Esophagus muscularis mucosa (tissue), 4 donors: ENCODE results near the gene FIGNL2. TPM values are rescaled to one million over a fixed set of nuclear protein-coding genes. Genes with fewer than 3 reads are reported as not detected.

Source experiments
- DNase-seq: peaks from one replicate; pipeline ENCODE4 v3.0.0-alpha.2; 2017; ENCODE audit errors: extremely low spot score
- H3K27ac ChIP-seq, 4 donors: fragments of 200-600 bp; sonication (generic); replicated peaks in 1 of 4; 1 replicate in 3 of 4; 2 replicates in 1 of 4; pipeline ENCODE4 v1.5.1; 2016 to 2019; ENCODE audit warnings: mild to moderate bottlenecking in 1 of 4
- H3K27me3 ChIP-seq, 4 donors: fragments of 200-600 bp; sonication (generic); one replicate each; pipeline versions ENCODE4 v1.5.1 to v1.6.0; 2016 to 2019
- H3K36me3 ChIP-seq, 4 donors: fragments of 200-600 bp; sonication (generic); one replicate each; pipeline ENCODE4 v1.5.1; 2016 to 2019
- H3K4me1 ChIP-seq, 4 donors: fragments of 200-600 bp; sonication (generic); one replicate each; pipeline ENCODE4 v1.5.1; 2016 to 2019
- H3K4me3 ChIP-seq, 4 donors: fragments of 200-600 bp; sonication (generic); 1 replicate in 2 of 4; 2 replicates in 2 of 4; pipeline ENCODE4 v1.5.1; 2016 to 2019; ENCODE audit warnings: mild to moderate bottlenecking in 4 of 4, moderate library complexity in 1 of 4
- H3K9me3 ChIP-seq, 4 donors: fragments of 200-600 bp; sonication (generic); 1 replicate in 3 of 4; 2 replicates in 1 of 4; pipeline ENCODE4 v1.5.1; 2016 to 2019
- EP300 ChIP-seq: sonication (generic); formaldehyde crosslinking; IDR thresholded peaks from one replicate; pipeline ENCODE4 v1.6.1; 2017; ENCODE audit warnings: antibody characterized with exemption
- POLR2A ChIP-seq: fragments of 450-650 bp; IDR thresholded peaks from one replicate; pipeline ENCODE4 v1.6.1; 2017; ENCODE audit warnings: antibody characterized with exemption, moderate library complexity, mild to moderate bottlenecking, low read depth
- POLR2AphosphoS5 ChIP-seq, 2 donors: sonication (generic); formaldehyde crosslinking; IDR thresholded peaks; one replicate each; pipeline ENCODE4 v1.6.1; 2017; ENCODE audit warnings: antibody characterized with exemption in 2 of 2
- WGBS: methylation state at CpG from one replicate; pipeline ENCODE4 v1.1.5; 2018; 5-methylcytosine and 5-hydroxymethylcytosine counted together
- intact Hi-C: fragments of 100-400 bp; cut with DNase I; formaldehyde crosslinking; loops from one replicate; pipeline ENCODE4 v1.15.1; 2023
- total RNA-seq, 4 donors: library from RNA; depleted of rRNA; stranded (reverse); fragments of >200 nt; gene quantifications; one replicate each; pipeline versions ENCODE4 v1.1.0 to v1.2.1, GENCODE V29; 2016
- TF ChIP-seq, protein P1 (sequence below), 3 experiments: fragments of 200-600 bp in 2 of 3; fragments of 450-650 bp in 1 of 3; sonication (generic) in 2 of 3; IDR thresholded peaks; one replicate each; pipeline ENCODE4 v1.5.1; 2017 to 2019; ENCODE audit warnings: antibody characterized with exemption in 3 of 3, mild to moderate bottlenecking in 2 of 3, moderate library complexity in 1 of 3

FIGNL2 gene
- total RNA-seq, 4 donors from 2014 or later = 0.23 to 0.42 (median 0.36) TPM

DNA sequence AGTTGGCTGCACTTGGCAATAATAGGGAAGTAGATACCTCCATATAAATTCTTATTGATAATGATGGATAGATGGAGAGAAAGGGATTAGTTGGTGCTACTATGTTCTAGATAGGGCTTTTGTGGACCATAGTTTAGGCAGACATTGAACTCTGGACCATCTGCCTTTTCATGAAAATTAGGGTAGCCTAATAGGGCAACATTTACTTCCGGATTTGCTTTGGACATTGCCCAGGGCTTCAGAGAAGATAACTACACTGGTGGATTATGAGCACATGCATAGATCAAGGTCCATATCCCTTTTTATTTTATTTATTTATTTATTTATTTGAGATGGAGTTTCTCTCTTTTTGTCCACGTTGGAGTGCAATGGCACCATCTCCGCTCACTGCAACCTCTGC, 70.5 kb downstream of the FIGNL2 start:
- TF ChIP-seq, protein P1, sequence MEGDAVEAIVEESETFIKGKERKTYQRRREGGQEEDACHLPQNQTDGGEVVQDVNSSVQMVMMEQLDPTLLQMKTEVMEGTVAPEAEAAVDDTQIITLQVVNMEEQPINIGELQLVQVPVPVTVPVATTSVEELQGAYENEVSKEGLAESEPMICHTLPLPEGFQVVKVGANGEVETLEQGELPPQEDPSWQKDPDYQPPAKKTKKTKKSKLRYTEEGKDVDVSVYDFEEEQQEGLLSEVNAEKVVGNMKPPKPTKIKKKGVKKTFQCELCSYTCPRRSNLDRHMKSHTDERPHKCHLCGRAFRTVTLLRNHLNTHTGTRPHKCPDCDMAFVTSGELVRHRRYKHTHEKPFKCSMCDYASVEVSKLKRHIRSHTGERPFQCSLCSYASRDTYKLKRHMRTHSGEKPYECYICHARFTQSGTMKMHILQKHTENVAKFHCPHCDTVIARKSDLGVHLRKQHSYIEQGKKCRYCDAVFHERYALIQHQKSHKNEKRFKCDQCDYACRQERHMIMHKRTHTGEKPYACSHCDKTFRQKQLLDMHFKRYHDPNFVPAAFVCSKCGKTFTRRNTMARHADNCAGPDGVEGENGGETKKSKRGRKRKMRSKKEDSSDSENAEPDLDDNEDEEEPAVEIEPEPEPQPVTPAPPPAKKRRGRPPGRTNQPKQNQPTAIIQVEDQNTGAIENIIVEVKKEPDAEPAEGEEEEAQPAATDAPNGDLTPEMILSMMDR (IDR thresholded peaks at IDR 0.05) = no peak
- no peak for TF ChIP-seq POLR2AphosphoS5 (IDR thresholded peaks at IDR 0.05)
- TF ChIP-seq POLR2A = no peak
- no peak for TF ChIP-seq EP300
- H3K4me1 ChIP-seq = no peaks in the 10 kb centered on the region
- no peak overlapping the region for H3K27ac ChIP-seq
- no peaks in the 10 kb centered on the region for H3K36me3 ChIP-seq
- intact Hi-C loops = no loop called here
- H3K4me3 ChIP-seq = no peak overlapping the region
- no peaks in the 10 kb centered on the region for H3K9me3 ChIP-seq
- no peak for DNase-seq
- WGBS = 89% methylated on average over 3 of the region's 3 CpGs
- no peaks in the 10 kb centered on the region for H3K27me3 ChIP-seq

DNA sequence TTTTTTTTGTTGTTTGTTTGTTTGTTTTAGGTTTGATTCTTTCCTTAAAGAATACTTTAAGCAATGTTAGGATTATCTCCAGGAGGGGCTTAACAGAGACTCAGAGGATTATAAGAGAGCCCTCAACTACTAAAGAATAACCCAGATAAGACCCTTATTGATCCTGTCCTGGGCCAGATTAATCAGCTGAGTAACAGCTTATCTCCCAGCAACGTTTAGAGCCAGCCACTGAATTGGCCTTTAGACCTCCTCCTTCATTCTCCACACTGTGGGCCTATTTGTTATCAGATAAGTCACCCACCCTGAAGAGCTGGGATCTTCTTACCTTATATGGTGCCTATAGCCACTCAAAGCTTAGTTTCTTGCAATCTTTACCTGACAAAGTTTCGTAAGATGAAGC, 71.1 kb downstream of the FIGNL2 start:
- Histone ChIP-seq H3K9me3 (no peaks in the 10 kb centered on the region), H3K27ac (no peak overlapping the region), H3K27me3 (no peaks in the 10 kb centered on the region), H3K36me3 (no peaks in the 10 kb centered on the region), H3K4me3 (no peak overlapping the region), H3K4me1 (no peaks in the 10 kb centered on the region)
- TF ChIP-seq, protein P1 (IDR thresholded peaks at IDR 0.05) = no peak
- TF ChIP-seq POLR2AphosphoS5 (IDR thresholded peaks at IDR 0.05) (no peak), EP300 (no peak), POLR2A (no peak)
- DNase-seq = no peak
- 50% methylated on average over 2 of the region's 2 CpGs for WGBS
- intact Hi-C loops = no loop called here

DNA sequence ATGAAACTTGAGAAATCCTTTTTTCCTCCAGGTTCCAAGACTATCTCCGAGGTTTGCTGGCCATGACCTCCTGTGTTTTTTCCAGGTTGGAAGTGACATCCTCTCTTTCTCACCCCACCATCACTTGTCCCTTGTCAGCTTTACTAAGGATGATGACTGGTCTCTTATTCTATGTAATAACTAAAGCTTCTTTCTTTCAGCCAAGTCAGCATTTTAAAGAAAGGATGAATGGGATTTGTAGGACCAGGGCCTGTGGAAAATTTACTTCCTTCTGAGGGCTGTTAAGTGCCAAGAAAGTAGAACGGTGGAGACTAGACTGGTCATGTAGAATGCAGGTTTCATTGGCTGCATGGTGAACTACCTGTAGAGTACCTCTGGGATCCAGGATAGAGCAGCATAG, 73.6 kb downstream of the FIGNL2 start:
- 98% methylated on average over 2 of the region's 2 CpGs for WGBS
- H3K36me3 ChIP-seq = no peaks in the 10 kb centered on the region
- no peaks in the 10 kb centered on the region for H3K27me3 ChIP-seq
- H3K4me1 ChIP-seq = peaks cover 0 to 5% (median 0%) of the 10 kb centered on the region in 4 donors
- intact Hi-C loops = no loop called here
- no peak overlapping the region for H3K27ac ChIP-seq
- TF ChIP-seq, protein P1 (IDR thresholded peaks at IDR 0.05) = no peak
- TF ChIP-seq EP300 (no peak), POLR2A (no peak), POLR2AphosphoS5 (IDR thresholded peaks at IDR 0.05) (no peak)
- no peak for DNase-seq
- no peak overlapping the region for H3K4me3 ChIP-seq
- no peaks in the 10 kb centered on the region for H3K9me3 ChIP-seq

DNA sequence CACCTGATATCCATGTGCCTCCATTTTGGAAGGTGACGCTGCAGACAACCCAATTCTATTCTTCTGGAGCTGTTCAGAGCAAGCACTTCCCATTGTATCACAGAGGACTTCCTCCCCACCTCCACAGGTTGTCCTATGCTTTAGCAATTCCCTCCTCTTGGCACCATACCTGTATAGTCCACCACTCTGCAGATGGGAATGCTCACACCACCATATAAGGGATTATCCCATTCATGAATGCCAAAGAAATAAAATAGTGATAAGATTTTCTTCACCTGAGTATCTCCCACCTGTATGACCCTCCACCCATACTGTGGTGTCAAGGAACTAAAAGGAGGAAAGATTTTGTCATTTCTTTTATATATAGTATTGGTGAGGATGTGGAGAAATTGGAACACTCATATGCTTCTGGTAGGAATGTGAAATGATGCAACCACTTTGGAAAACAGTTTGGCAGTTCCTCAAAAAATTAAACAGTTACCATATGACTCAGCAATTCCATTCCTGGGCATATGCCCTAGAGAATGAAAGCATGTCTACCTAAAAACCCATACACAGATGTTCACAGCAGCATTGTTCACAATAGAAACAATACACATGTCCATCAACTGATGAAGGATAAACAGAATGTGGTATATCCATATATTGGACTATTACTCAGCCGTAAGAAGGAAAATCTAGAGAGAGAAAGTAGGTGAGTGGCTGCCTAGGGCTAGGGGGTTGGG, 75.2 kb downstream of the FIGNL2 start:
- H3K36me3 ChIP-seq = no peaks in the 10 kb centered on the region
- TF ChIP-seq POLR2AphosphoS5 (IDR thresholded peaks at IDR 0.05) = no peak
- no peak for TF ChIP-seq POLR2A
- no peak for TF ChIP-seq EP300
- intact Hi-C loops = no loop called here

GRCh38 chr12:51771008-51771407, 77.5 kb downstream of the FIGNL2 start:
- Histone ChIP-seq H3K27me3 (no peaks in the 10 kb centered on the region), H3K9me3 (no peaks in the 10 kb centered on the region), H3K4me3 (no peak overlapping the region), H3K4me1 (peaks cover 0 to 5% (median 0%) of the 10 kb centered on the region in 4 donors), H3K27ac (no peak overlapping the region), H3K36me3 (no peaks in the 10 kb centered on the region)
- 72% methylated on average over 1 of the region's 1 CpG for WGBS
- intact Hi-C loops = no loop called here
- TF ChIP-seq POLR2A = no peak
- TF ChIP-seq POLR2AphosphoS5 (IDR thresholded peaks at IDR 0.05) = no peak
- no peak for TF ChIP-seq EP300
- TF ChIP-seq, protein P1 (IDR thresholded peaks at IDR 0.05) = no peak
- no peak for DNase-seq

More for the DNA sequence above, 75.2 kb downstream of the FIGNL2 start:
- WGBS = 95% methylated on average over 2 of the region's 2 CpGs
- no peaks in the 10 kb centered on the region for H3K9me3 ChIP-seq
- H3K4me3 ChIP-seq = no peak overlapping the region
- no peak overlapping the region for H3K27ac ChIP-seq
- no peak for DNase-seq
- H3K4me1 ChIP-seq = peaks cover 0 to 5% (median 0%) of the 10 kb centered on the region in 4 donors
- H3K27me3 ChIP-seq = no peaks in the 10 kb centered on the region

Other genes with a start within 250 kb of the FIGNL2 start
- gene ANKRD33, start 39.4 kb upstream of the FIGNL2 start, total RNA-seq = not detected
- gene ACVRL1, start 58.8 kb upstream of the FIGNL2 start, total RNA-seq = 100 to 1,000 TPM; 124 to 149 (median 125) TPM
- 10 to 100 TPM in 3 of 4 donors, 1 to 10 TPM in 1; 9.1 to 22.4 (median 13.9) TPM for gene ACVR1B, start 103.0 kb upstream of the FIGNL2 start, total RNA-seq
- 10 to 100 TPM; 13.3 to 26.9 (median 18.3) TPM for gene TAMALIN, start 158.2 kb upstream of the FIGNL2 start, total RNA-seq
- 10 to 100 TPM; 26.2 to 88.1 (median 59.4) TPM for gene NR4A1, start 202.7 kb upstream of the FIGNL2 start, total RNA-seq
- gene ATG101, start 221.3 kb upstream of the FIGNL2 start, total RNA-seq = 10 to 100 TPM; 30.3 to 71.4 (median 61.2) TPM
- gene SMIM41, start 231.0 kb upstream of the FIGNL2 start, total RNA-seq = 10 to 100 TPM in 1 of 4 donors, 1 to 10 TPM in 3; 2.1 to 26.6 (median 5.6) TPM